GM21619 (cell line): ENCODE results near the gene HLA-E.

ENCODE experiments used
- ATAC-seq: cut with Tn5 transposase; IDR thresholded peaks from one replicate; pipeline ENCODE4 v1.9.1; 2021; ENCODE audit not compliant: unreplicated experiment

HLA-E gene

GRCh38 chr6:30533460-30534294 lies 44.4 kb downstream of the HLA-E start:
- no peak for ATAC-seq

DNA sequence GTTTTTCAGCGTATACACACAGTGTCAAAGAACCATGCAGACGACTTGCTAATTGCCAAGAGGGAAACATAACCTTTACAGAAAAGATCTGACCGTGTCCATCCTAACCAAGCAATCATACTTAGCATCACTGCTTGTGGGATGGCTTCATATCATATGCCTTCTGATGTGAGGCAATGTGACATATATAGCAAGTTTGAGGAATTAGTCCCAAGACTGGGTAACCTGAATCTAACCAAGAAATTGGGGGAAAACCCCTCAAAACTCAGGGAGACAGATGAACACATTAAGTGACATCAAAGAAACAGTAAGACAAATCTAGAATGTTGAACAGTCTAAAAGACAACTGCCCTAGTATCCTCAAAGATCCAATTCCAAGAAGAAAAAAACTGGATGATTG lies 48.6 kb downstream of the HLA-E start:
- ATAC-seq, result no peak

- no peak for ATAC-seq
Measured at GRCh38 chr6:30541515-30542403, 52.5 kb downstream of the HLA-E start.

- ATAC-seq, result no peak
Measured at GRCh38 chr6:30542404-30542725, 53.1 kb downstream of the HLA-E start.

- ATAC-seq, result no peak
Measured at GRCh38 chr6:30542915-30543314, 53.6 kb downstream of the HLA-E start.
